Measurements from ENCODE around the gene SLC25A13.
A peak's percentile ranks its signal among the peaks of the same experiment; 100 is the strongest.

The SLC25A13 gene

DNA sequence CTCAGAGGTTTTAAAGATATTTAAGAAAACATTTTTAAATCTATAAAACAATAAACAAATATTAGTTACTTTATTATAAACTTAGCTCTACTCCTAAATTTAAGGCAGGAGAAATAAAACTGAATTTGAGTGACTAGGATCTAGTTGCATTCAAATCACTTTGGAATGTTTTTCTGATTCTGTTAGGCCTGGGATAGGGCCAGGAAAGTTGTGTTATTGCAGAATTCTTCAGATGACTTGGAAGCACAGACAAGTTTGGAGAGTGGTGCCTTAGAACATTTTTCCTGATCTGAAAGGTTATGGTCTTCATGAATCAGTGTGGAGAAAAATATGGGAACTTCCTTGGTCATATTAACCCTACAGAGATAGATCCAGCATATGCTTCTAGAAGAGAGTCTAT lies 15.6 kb upstream of the SLC25A13 start:
- H3K14ac ChIP-seq (ENCODE audit: low read length), result no peak overlapping the region
- H3K4me3 ChIP-seq (ENCODE audit: low read depth, low read length), result no peak overlapping the region
- no peak overlapping the region for H4K91ac ChIP-seq (ENCODE audit: low read depth, low read length)
- H2BK12ac ChIP-seq (ENCODE audit: low read length), result no peak overlapping the region
- H3K27me3 ChIP-seq (ENCODE audit: insufficient read depth, low read length), result no peaks in the 10 kb centered on the region
- H3K27ac ChIP-seq (ENCODE audit: low read depth, low read length), result no peak overlapping the region
- H4K8ac ChIP-seq (ENCODE audit: low read depth, low read length), result no peak overlapping the region
- no peak overlapping the region for H3K4me2 ChIP-seq (ENCODE audit: low read length)
- H3K9ac ChIP-seq (ENCODE audit: low read length), result no peak overlapping the region
- H3K18ac ChIP-seq (ENCODE audit: low read length), result no peak overlapping the region
- H3K9me3 ChIP-seq (ENCODE audit: insufficient read depth, low read depth, low read length), result no peaks in the 10 kb centered on the region
- H3K79me2 ChIP-seq (ENCODE audit: control insufficient read depth, insufficient read depth, low read length, poor library complexity), result no peaks in the 10 kb centered on the region
- no peak overlapping the region for H2BK120ac ChIP-seq (ENCODE audit: insufficient read depth, low read length, poor library complexity)
- H2AFZ ChIP-seq (ENCODE audit: insufficient read depth, low read length, poor library complexity), result no peak overlapping the region
- no peak for DNase-seq
- no peak overlapping the region for H3K4ac ChIP-seq (ENCODE audit: low read depth, low read length)
- no peak overlapping the region for H3K23ac ChIP-seq (ENCODE audit: low read length)
- H3K36me3 ChIP-seq (ENCODE audit: control insufficient read depth in 1 of 2, insufficient read depth in 2 of 2, low read length in 2 of 2), result no peaks in the 10 kb centered on the region
- no peak overlapping the region for H4K12ac ChIP-seq (ENCODE audit: low read depth, low read length)
- no peak overlapping the region for H2BK5ac ChIP-seq (ENCODE audit: low read depth, low read length, poor library complexity)
- H3K79me1 ChIP-seq (ENCODE audit: low read length), result no peaks in the 10 kb centered on the region
- no peak overlapping the region for H2AK5ac ChIP-seq (ENCODE audit: low read length)
- H3K4me1 ChIP-seq (ENCODE audit: control insufficient read depth in 1 of 2, insufficient read depth in 2 of 2, low read length in 2 of 2), result no peaks in the 10 kb centered on the region

- H2BK12ac ChIP-seq (ENCODE audit: low read length), result no peak overlapping the region
- H3K4ac ChIP-seq (ENCODE audit: low read depth, low read length), result no peak overlapping the region
- no peak overlapping the region for H3K27ac ChIP-seq (ENCODE audit: low read depth, low read length)
- no peak overlapping the region for H4K91ac ChIP-seq (ENCODE audit: low read depth, low read length)
- H3K79me2 ChIP-seq (ENCODE audit: control insufficient read depth, insufficient read depth, low read length, poor library complexity), result no peaks in the 10 kb centered on the region
- no peak overlapping the region for H4K8ac ChIP-seq (ENCODE audit: low read depth, low read length)
- H3K27me3 ChIP-seq (ENCODE audit: insufficient read depth, low read length), result no peaks in the 10 kb centered on the region
- no peak overlapping the region for H4K12ac ChIP-seq (ENCODE audit: low read depth, low read length)
- H3K9me3 ChIP-seq (ENCODE audit: insufficient read depth, low read depth, low read length), result no peaks in the 10 kb centered on the region
- no peak overlapping the region for H3K23ac ChIP-seq (ENCODE audit: low read length)
- H3K4me3 ChIP-seq (ENCODE audit: low read depth, low read length), result no peak overlapping the region
- no peak overlapping the region for H3K4me2 ChIP-seq (ENCODE audit: low read length)
- H2AFZ ChIP-seq (ENCODE audit: insufficient read depth, low read length, poor library complexity), result no peak overlapping the region
- H3K4me1 ChIP-seq (ENCODE audit: control insufficient read depth in 1 of 2, insufficient read depth in 2 of 2, low read length in 2 of 2), result no peaks in the 10 kb centered on the region
- no peak overlapping the region for H2AK5ac ChIP-seq (ENCODE audit: low read length)
- no peaks in the 10 kb centered on the region for H3K79me1 ChIP-seq (ENCODE audit: low read length)
- no peak overlapping the region for H2BK120ac ChIP-seq (ENCODE audit: insufficient read depth, low read length, poor library complexity)
- DNase-seq, result no peak
- no peak overlapping the region for H2BK5ac ChIP-seq (ENCODE audit: low read depth, low read length, poor library complexity)
- no peak overlapping the region for H3K9ac ChIP-seq (ENCODE audit: low read length)
- no CpG with 5 or more reads among the region's 3 CpGs for WGBS (ENCODE audit: extremely low coverage, insufficient coverage, insufficient read length)
- no peak overlapping the region for H3K18ac ChIP-seq (ENCODE audit: low read length)
- H3K14ac ChIP-seq (ENCODE audit: low read length), result no peak overlapping the region
- no peaks in the 10 kb centered on the region for H3K36me3 ChIP-seq (ENCODE audit: control insufficient read depth in 1 of 2, insufficient read depth in 2 of 2, low read length in 2 of 2)
Measured at GRCh38 chr7:96332325-96332724, 10.4 kb upstream of the SLC25A13 start.

DNA sequence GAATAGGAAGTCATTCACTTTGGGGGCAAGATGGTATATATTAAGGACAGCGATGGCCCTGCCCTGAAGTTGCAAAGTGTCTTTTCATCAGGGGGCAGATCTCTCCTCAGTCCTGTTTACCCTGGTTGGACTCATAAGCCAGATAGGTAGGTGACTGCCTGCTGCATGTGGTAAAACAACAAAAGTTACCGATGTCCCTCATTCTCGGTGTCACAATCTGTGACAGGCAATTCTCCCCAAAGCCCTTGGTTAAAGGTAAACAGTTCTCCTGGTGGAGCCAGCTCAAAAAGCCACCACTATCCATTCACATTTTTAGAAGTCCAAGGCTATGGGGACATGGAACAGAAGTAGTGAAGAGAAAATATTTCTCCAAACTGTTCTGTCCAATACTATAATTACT lies 9.9 kb upstream of the SLC25A13 start:
- no CpG with 5 or more reads among the region's 3 CpGs for WGBS (ENCODE audit: extremely low coverage, insufficient coverage, insufficient read length)
- no peak for DNase-seq
- Histone ChIP-seq H3K4me2 (ENCODE audit: low read length) (no peak overlapping the region), H2AFZ (ENCODE audit: insufficient read depth, low read length, poor library complexity) (no peak overlapping the region), H2AK5ac (ENCODE audit: low read length) (no peak overlapping the region), H3K4me3 (ENCODE audit: low read depth, low read length) (no peak overlapping the region), H2BK12ac (ENCODE audit: low read length) (no peak overlapping the region), H3K27me3 (ENCODE audit: insufficient read depth, low read length) (no peaks in the 10 kb centered on the region), H3K27ac (ENCODE audit: low read depth, low read length) (no peak overlapping the region), H3K4me1 (ENCODE audit: control insufficient read depth in 1 of 2, insufficient read depth in 2 of 2, low read length in 2 of 2) (no peaks in the 10 kb centered on the region), H2BK5ac (ENCODE audit: low read depth, low read length, poor library complexity) (no peak overlapping the region), H4K8ac (ENCODE audit: low read depth, low read length) (no peak overlapping the region), H4K91ac (ENCODE audit: low read depth, low read length) (no peak overlapping the region), H3K36me3 (ENCODE audit: control insufficient read depth in 1 of 2, insufficient read depth in 2 of 2, low read length in 2 of 2) (no peaks in the 10 kb centered on the region), H3K79me1 (ENCODE audit: low read length) (no peaks in the 10 kb centered on the region), H3K9me3 (ENCODE audit: insufficient read depth, low read depth, low read length) (no peaks in the 10 kb centered on the region), H3K79me2 (ENCODE audit: control insufficient read depth, insufficient read depth, low read length, poor library complexity) (no peaks in the 10 kb centered on the region), H3K23ac (ENCODE audit: low read length) (no peak overlapping the region), H3K9ac (ENCODE audit: low read length) (no peak overlapping the region), H3K18ac (ENCODE audit: low read length) (no peak overlapping the region), H4K12ac (ENCODE audit: low read depth, low read length) (no peak overlapping the region), H3K14ac (ENCODE audit: low read length) (no peak overlapping the region), H3K4ac (ENCODE audit: low read depth, low read length) (no peak overlapping the region), H2BK120ac (ENCODE audit: insufficient read depth, low read length, poor library complexity) (no peak overlapping the region)

- Histone ChIP-seq H3K36me3 (ENCODE audit: control insufficient read depth in 1 of 2, insufficient read depth in 2 of 2, low read length in 2 of 2) (no peaks in the 10 kb centered on the region), H3K4me2 (ENCODE audit: low read length) (no peak overlapping the region), H2BK12ac (ENCODE audit: low read length) (no peak overlapping the region), H3K23ac (ENCODE audit: low read length) (no peak overlapping the region), H3K4me1 (ENCODE audit: control insufficient read depth in 1 of 2, insufficient read depth in 2 of 2, low read length in 2 of 2) (no peaks in the 10 kb centered on the region), H3K27ac (ENCODE audit: low read depth, low read length) (no peak overlapping the region), H2BK5ac (ENCODE audit: low read depth, low read length, poor library complexity) (no peak overlapping the region), H3K79me2 (ENCODE audit: control insufficient read depth, insufficient read depth, low read length, poor library complexity) (no peaks in the 10 kb centered on the region), H2AFZ (ENCODE audit: insufficient read depth, low read length, poor library complexity) (no peak overlapping the region), H3K4me3 (ENCODE audit: low read depth, low read length) (no peak overlapping the region), H3K79me1 (ENCODE audit: low read length) (no peaks in the 10 kb centered on the region), H4K91ac (ENCODE audit: low read depth, low read length) (no peak overlapping the region), H3K27me3 (ENCODE audit: insufficient read depth, low read length) (no peaks in the 10 kb centered on the region), H4K12ac (ENCODE audit: low read depth, low read length) (no peak overlapping the region), H3K9ac (ENCODE audit: low read length) (no peak overlapping the region), H3K18ac (ENCODE audit: low read length) (no peak overlapping the region), H3K14ac (ENCODE audit: low read length) (no peak overlapping the region), H2BK120ac (ENCODE audit: insufficient read depth, low read length, poor library complexity) (no peak overlapping the region), H3K4ac (ENCODE audit: low read depth, low read length) (no peak overlapping the region), H2AK5ac (ENCODE audit: low read length) (no peak overlapping the region), H3K9me3 (ENCODE audit: insufficient read depth, low read depth, low read length) (no peaks in the 10 kb centered on the region), H4K8ac (ENCODE audit: low read depth, low read length) (no peak overlapping the region)
- WGBS (ENCODE audit: extremely low coverage, insufficient coverage, insufficient read length), result no CpG with 5 or more reads among the region's 2 CpGs
- no peak for DNase-seq
Measured at GRCh38 chr7:96331233-96331632, 9.3 kb upstream of the SLC25A13 start.

DNA sequence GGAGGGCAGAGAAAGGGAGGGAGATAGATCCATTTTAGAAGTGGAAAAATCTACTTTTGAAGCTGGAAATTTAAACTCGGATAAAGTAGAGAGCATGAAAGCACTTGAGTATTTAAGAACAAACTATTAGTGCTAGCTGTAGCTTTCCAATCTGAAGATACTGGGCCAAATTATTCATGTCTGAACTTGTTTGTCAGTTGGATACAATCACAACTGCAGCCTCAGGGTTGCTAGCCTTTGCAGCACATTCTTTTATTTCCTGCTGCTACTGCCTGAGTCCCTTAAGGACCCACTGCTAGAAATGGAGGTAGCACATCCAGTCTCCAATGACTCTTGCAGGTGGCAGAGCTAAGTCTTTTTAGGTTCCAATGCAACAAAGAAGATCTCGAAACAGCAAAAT lies 8.3 kb upstream of the SLC25A13 start:
- no peak overlapping the region for H3K27ac ChIP-seq (ENCODE audit: low read depth, low read length)
- peak in 1 of 2 donors; percentile 6 for DNase-seq
- H3K18ac ChIP-seq (ENCODE audit: low read length), result no peak overlapping the region
- no peak overlapping the region for H3K23ac ChIP-seq (ENCODE audit: low read length)
- no CpG with 5 or more reads among the region's 2 CpGs for WGBS (ENCODE audit: extremely low coverage, insufficient coverage, insufficient read length)
- H2AK5ac ChIP-seq (ENCODE audit: low read length), result no peak overlapping the region
- H3K4me1 ChIP-seq (ENCODE audit: control insufficient read depth in 1 of 2, insufficient read depth in 2 of 2, low read length in 2 of 2), result no peaks in the 10 kb centered on the region
- H4K91ac ChIP-seq (ENCODE audit: low read depth, low read length), result no peak overlapping the region
- no peak overlapping the region for H4K12ac ChIP-seq (ENCODE audit: low read depth, low read length)
- H3K4me2 ChIP-seq (ENCODE audit: low read length), result no peak overlapping the region
- no peak overlapping the region for H2BK120ac ChIP-seq (ENCODE audit: insufficient read depth, low read length, poor library complexity)
- no peak overlapping the region for H2AFZ ChIP-seq (ENCODE audit: insufficient read depth, low read length, poor library complexity)
- H3K79me2 ChIP-seq (ENCODE audit: control insufficient read depth, insufficient read depth, low read length, poor library complexity), result no peaks in the 10 kb centered on the region
- H2BK12ac ChIP-seq (ENCODE audit: low read length), result no peak overlapping the region
- no peaks in the 10 kb centered on the region for H3K79me1 ChIP-seq (ENCODE audit: low read length)
- H3K9me3 ChIP-seq (ENCODE audit: insufficient read depth, low read depth, low read length), result no peaks in the 10 kb centered on the region
- H3K14ac ChIP-seq (ENCODE audit: low read length), result no peak overlapping the region
- H3K4ac ChIP-seq (ENCODE audit: low read depth, low read length), result no peak overlapping the region
- H3K9ac ChIP-seq (ENCODE audit: low read length), result no peak overlapping the region
- no peak overlapping the region for H4K8ac ChIP-seq (ENCODE audit: low read depth, low read length)
- no peak overlapping the region for H3K4me3 ChIP-seq (ENCODE audit: low read depth, low read length)
- no peaks in the 10 kb centered on the region for H3K27me3 ChIP-seq (ENCODE audit: insufficient read depth, low read length)
- no peaks in the 10 kb centered on the region for H3K36me3 ChIP-seq (ENCODE audit: control insufficient read depth in 1 of 2, insufficient read depth in 2 of 2, low read length in 2 of 2)
- H2BK5ac ChIP-seq (ENCODE audit: low read depth, low read length, poor library complexity), result no peak overlapping the region
